T-helper 22 cell (primary cell): ENCODE results near the gene NEO1.

Experiments used
- DNase-seq: peaks from one replicate; pipeline ENCODE4 v3.0.0-alpha.2; 2020; ENCODE audit warnings: low read depth

Gene NEO1

DNA sequence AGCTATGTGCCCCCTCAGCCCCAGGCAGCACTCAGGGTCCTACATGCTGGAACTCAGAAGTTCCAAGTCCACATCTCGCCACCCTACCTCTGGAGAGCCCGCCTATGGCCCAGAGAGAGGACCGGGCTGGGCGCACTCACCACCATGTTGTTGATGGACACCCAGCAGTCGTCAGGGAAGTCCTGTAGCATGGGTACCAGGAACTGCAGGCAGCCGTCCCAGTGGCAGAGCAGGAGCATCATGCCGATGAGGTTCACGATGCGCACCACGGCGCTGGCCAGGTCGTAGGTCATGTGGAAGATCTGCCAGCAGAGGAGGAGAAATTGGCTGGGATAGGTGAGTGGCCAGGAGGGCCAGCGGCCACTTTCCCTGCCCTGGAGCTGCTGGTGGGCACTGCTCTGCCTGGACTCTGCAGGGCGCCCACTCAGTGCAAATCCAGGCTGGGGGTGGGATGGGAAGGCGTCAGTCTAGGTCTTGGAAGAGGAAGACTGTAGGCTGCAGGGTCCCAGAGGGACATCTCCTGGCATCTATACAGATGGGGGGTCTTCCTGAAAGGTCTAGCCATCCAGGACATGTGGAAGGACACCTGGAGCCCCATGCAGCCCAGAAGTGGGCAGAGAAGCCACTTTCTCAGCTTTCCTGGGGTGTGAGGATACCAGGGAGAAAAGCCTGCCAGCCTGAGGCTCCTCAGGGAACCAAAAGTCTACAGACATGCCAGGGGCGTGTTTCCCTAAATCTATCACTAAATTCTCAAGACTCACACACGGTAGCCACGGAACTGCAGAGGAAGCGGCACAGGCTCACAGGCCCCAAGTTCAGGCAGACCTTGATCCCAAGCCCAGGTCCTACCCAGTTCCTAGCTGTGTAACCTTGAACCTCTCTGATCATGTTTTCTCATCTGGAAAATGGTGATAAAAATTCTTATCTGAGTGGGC is 280.0 kb downstream of the NEO1 start:
- DNase-seq = no peak

GRCh38 chr15:73333001-73333400 is 280.7 kb downstream of the NEO1 start:
- no peak for DNase-seq

- DNase-seq = no peak
Observed at GRCh38 chr15:73334086-73334485, 281.8 kb downstream of the NEO1 start.

- DNase-seq = no peak
Observed at GRCh38 chr15:73335026-73335425, 282.8 kb downstream of the NEO1 start.

DNA sequence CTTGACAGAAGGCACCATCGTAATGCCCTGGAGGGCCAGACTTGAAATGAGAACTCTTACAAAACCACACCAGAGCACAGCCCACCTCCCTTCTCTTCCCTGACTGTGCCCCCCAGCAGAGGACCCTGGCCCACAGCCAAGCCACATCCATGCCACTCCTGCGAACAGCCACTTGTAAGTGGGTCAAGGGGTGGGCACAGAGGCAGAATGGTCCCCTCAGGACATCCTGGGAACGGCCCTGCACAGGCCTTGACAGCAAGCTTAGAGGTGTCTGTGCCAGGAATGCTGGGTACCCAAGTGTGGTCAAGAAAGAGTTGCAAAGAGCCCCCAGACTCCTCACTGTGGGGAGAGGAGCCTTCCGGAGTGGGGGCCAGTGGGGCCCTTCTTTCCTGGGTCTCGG is 283.2 kb downstream of the NEO1 start:
- DNase-seq = no peak

DNA sequence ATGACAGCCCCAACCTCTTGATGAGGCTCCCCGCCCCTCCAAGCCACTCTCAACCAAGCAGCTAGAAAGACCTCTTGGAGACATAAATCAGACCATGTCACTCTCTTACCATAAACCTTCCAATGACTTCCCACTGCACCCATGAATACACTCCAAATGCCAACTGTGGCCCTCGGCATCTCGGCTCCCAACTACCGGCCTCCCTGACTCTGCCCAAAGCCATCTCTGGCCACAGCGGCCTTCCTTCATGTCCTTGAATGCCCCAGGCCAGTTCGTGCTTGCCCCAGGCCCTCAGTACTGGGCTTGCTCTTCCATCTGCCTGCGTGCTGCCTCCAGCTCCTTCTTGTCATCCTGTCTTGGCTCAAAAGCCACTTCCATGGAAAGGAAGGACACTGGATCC is 284.5 kb downstream of the NEO1 start:
- no peak for DNase-seq

DNA sequence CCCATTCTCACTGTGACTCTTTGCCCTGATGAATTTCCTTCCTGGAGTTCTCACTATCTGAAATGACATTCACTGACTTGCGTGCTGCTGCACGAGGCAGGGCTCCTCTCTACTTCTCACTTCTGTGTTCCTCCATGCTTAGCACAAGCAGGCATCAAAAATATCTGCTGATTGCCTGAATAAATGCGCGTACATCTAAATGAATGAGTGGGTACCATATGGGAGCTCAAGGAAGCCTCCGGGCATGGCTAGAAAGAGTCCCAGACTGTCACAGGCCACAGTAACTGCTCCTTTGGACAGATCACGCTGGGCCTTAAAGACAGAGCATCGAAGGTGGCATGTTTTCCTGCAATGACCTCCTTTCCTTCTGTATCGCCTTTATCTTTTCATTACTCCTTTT is 284.9 kb downstream of the NEO1 start:
- DNase-seq = no peak

DNA sequence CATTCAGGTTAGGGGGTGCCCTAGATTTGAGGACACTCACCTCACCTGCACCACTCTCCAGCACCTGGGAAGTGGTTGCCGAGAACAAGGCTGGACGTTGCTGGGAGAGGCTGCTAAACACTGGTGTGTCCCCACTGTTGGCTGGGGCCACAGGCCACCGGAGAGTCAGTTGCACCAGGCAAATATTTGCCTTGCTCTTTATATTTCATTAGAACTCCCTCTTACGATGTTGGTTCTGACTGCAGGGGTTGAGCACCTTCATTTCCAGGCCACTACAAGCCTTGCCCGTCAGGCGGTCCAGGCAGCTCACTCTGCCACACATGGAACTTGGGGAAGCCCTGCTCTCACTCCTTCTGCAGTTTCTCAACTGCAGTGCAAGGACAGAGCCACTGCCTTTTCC is 285.8 kb downstream of the NEO1 start:
- no peak for DNase-seq

DNA sequence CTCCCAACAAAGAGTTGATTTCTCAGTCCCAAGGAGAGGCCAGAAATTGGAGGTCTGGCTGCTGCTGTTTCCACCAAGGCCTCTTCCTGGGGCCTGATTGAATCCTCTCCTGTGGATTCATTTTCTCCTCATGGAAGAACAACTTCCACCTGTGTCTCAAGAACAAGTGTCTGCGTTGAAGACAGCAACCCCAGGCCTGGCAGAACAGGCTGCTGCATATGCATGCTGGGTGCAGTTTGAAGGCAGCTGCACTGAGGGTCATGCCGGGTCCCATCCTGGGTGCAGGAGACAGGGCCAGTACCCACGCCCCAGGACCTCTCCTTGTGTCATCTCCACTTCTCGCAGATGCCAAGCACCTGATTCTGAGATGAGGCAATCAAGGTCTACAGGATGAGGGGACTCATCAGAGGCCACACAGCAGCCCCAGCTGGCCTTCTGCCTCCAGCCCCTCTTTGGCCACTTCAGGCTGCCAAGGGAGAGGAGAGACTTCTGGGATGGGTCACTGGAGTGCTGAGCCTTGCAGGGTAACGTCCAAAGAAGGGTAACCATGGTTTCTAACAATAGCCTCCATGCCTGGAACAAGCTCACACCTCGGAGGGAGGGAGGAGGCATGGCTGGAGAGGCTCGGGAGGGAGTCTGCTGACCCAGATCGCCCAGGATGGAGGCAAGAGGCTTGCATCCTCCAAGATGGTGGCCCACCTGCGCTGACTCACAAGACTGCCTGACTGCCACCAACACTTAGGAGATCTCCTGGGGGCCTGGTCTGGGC is 286.5 kb downstream of the NEO1 start:
- no peak for DNase-seq

DNA sequence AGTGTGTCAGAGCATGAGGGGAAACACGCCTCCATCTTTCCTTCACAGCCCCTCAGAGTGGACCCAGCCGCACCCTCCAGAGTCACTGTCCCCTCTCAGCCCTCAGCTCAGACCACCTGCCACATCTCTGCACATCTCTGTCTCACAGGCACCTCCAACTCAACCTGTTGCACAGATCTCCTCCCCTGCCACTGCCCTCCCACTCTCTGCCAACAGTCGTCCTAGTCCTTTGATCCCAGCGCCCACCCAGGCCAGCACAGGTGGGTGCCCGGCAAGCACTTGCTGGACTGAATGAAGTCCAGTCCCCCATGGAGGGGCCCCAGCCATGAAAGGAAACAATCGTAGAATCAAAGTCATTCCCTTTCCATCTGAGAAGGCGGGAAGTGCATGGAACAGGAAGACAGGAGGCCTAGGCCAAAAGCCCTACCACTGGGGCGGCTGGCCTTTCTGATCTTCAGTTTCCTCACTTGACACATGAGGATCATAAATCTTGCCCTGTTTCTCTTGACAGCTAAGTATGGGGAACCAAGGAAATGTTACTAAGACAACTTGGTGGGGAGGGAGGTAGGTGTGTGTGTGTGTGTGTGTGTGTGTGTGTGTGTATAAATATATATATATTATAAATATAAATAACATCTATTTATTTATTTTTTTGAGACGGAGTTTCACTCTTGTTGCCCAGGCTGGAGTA is 288.4 kb downstream of the NEO1 start:
- DNase-seq = no peak

GRCh38 chr15:73341886-73342600 is 289.8 kb downstream of the NEO1 start:
- DNase-seq = no peak

GRCh38 chr15:73344056-73344455 is 291.8 kb downstream of the NEO1 start:
- no peak for DNase-seq

DNA sequence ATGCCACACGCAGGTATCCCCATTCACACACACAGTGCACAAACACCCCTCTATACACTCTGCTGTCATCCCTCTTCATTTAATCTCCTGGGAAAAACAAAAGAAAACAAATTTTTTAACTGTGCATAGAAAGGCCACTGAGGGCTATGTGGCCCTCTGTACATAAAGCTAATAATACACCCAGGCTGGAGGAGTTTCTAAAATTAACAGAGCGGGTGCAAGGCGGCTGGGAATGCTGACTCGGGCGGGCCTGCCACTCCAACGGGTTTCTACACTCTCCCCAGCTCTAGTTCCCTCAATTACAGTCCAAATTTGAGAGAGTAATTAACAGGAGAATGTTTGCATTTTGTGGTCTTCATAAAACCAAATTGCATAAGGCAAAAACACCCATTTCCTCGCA is 293.4 kb downstream of the NEO1 start:
- DNase-seq = no peak

DNA sequence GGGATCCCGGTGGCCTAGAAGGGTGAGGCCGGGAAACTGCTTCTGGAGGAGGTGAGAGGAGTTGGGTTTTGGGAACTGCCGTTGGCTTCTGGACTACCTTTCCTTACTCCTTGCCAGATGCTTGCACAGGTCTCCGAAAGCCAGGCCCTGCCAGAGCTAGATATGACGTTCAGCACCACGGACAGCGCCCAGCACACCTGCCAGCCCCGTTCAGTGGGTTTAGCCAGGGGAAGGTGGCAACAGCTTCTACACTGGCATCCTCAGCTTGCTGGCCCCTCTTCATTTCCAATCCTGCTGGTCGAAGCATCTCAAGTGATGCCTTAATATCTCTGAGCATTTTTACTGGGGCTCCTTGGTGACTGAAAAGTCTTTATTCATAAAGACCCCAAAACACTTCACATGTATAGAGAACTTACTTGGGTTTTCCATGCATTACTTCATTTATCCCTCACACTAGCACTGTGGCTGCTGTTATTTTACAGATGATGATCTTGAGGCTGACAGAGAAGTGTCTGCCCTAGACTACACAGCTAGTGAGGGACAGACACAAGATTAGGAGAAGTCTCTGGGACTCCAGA is 294.6 kb downstream of the NEO1 start:
- DNase-seq = no peak

GRCh38 chr15:73349191-73349590 is 296.9 kb downstream of the NEO1 start:
- DNase-seq = no peak

- no peak for DNase-seq
Observed at GRCh38 chr15:73352082-73352481, 299.8 kb downstream of the NEO1 start.

DNA sequence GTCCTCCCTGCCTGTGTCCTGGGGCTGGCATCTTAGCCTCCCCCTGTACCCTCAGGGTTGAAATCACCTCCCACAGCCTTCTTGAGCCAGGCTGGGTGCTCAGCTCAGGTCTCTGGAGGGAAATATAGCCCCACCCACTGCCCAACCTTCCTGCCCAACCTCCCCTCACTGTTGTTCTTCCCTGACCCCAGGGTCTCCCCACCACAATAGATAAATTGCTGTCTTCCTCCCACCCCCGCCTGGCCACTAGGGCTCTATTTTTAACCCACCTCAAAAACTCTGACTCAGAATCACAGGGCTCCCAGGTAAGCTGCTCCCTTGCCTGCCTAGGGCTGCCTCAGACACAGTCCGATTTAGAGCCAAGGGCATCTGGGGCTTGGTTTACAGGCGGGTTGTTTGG is 301.5 kb downstream of the NEO1 start:
- no peak for DNase-seq

GRCh38 chr15:73354241-73354640 is 302.0 kb downstream of the NEO1 start:
- DNase-seq = no peak
